A549 (cell line): ENCODE results near the gene RAB11FIP5. TPM values are rescaled to one million over a fixed set of nuclear protein-coding genes. Genes with fewer than 3 reads are reported as not detected.

Experiments
- ATAC-seq, 2 experiments: fragments of 200-7000 bp in 1 of 2; fragments of >200 bp in 1 of 2; cut with Nextera tagmentation in 1 of 2; cut with Tn5 transposase in 1 of 2; 3 replicates each; pipeline versions ENCODE4 v1.8.0 to v1.9.1; 2018 to 2020; ENCODE audit warnings: mild to moderate bottlenecking in 1 of 2, moderate library complexity in 1 of 2
- CTCF ChIA-PET: fragments of 300-600 bp; sonication (Branson Sonifier 250); formaldehyde crosslinking; extraction: SDS; loops from one replicate; lab custom pipeline; 2021; ENCODE audit warnings: antibody characterized with exemption, inconsistent platforms; lab: Yijun Ruan, JAX
- POLR2A ChIA-PET: fragments of 350-600 bp; formaldehyde crosslinking; extraction: SDS; loops from one replicate; lab custom pipeline; 2021; ENCODE audit warnings: antibody characterized with exemption, inconsistent platforms; lab: Yijun Ruan, JAX
- DNase-seq, 2 experiments: peaks; one replicate each; pipeline versions ENCODE4 v3.0.0 to v3.0.0-alpha.2; 2011 to 2016; ENCODE audit warnings: low read depth in 1 of 2, low spot score in 1 of 2
- FAIRE-seq: peaks from 2 replicates; lab custom pipeline; 2011; peaks lifted over from hg19 to GRCh38; lab: Jason Lieb, UNC
- H3K27ac ChIP-seq, 2 experiments: fragments of >200 bp; sonication (Bioruptor Twin); formaldehyde crosslinking; 3 replicates each; pipeline ENCODE4 v1.5.1; 2016 to 2017
- H3K4me1 ChIP-seq: fragments of >200 bp; sonication (Bioruptor Twin); formaldehyde crosslinking; 3 replicates; pipeline ENCODE4 v1.6.1; 2016
- H3K4me2 ChIP-seq: fragments of >200 bp; sonication (Bioruptor Twin); formaldehyde crosslinking; 3 replicates; pipeline ENCODE4 v1.6.1; 2016
- H3K4me3 ChIP-seq: fragments of >200 bp; sonication (Bioruptor Twin); formaldehyde crosslinking; 3 replicates; pipeline ENCODE4 v1.5.1; 2016
- H3K9me3 ChIP-seq: fragments of >200 bp; sonication (Bioruptor Twin); formaldehyde crosslinking; 3 replicates; pipeline ENCODE4 v1.6.1; 2016
- BCL3 ChIP-seq: fragments of >200 bp; sonication (Bioruptor Twin); formaldehyde crosslinking; IDR thresholded peaks from 3 replicates; pipeline ENCODE4 v1.6.1; 2016
- BHLHE40 ChIP-seq: IDR thresholded peaks from 2 replicates; pipeline ENCODE4 v1.6.1; 2012; ENCODE audit warnings: low read depth, low read length, inconsistent platforms
- CEBPB ChIP-seq, 2 experiments: fragments of >200 bp in 1 of 2; sonication (Bioruptor Twin) in 1 of 2; formaldehyde crosslinking in 1 of 2; IDR thresholded peaks; 2 replicates each; pipeline ENCODE4 v1.6.1; 2012 to 2016
- CHD4 ChIP-seq: fragments of 200-600 bp; sonication (generic); IDR thresholded peaks from 2 replicates; pipeline ENCODE4 v1.6.1; 2016; ENCODE audit warnings: antibody characterized with exemption, mild to moderate bottlenecking, borderline replicate concordance
- E2F6 ChIP-seq: IDR thresholded peaks from 2 replicates; pipeline ENCODE4 v1.6.1; 2012; ENCODE audit warnings: low read depth, borderline replicate concordance
- EHF ChIP-seq: fragments of 250-450 bp; sonication (Bioruptor Pico); IDR thresholded peaks from 2 replicates; pipeline ENCODE4 v1.5.0; 2020; ENCODE audit warnings: mild to moderate bottlenecking
- ESRRA ChIP-seq: fragments of 150-350 bp; IDR thresholded peaks from 2 replicates; pipeline ENCODE4 v1.6.1; 2014; ENCODE audit warnings: mild to moderate bottlenecking, low read length, borderline replicate concordance
- GATA3 ChIP-seq: IDR thresholded peaks from 2 replicates; pipeline ENCODE4 v1.6.1; 2012; ENCODE audit warnings: borderline replicate concordance
- HDAC2 ChIP-seq: fragments of 200-600 bp; sonication (generic); IDR thresholded peaks from 2 replicates; pipeline ENCODE4 v1.6.1; 2016
- HOXA7 ChIP-seq: fragments of 250-450 bp; sonication (Bioruptor Pico); IDR thresholded peaks from 2 replicates; pipeline ENCODE4 v1.5.0; 2020; ENCODE audit warnings: mild to moderate bottlenecking, moderate library complexity
- HOXB13 ChIP-seq: fragments of 250-450 bp; sonication (Bioruptor Pico); IDR thresholded peaks from 2 replicates; pipeline ENCODE4 v1.5.0; 2020; ENCODE audit warnings: low read depth, mild to moderate bottlenecking, moderate library complexity
- JUN ChIP-seq, 2 experiments: fragments of >200 bp; sonication (Bioruptor Twin); formaldehyde crosslinking; IDR thresholded peaks; 2 replicates in 1 of 2; 3 replicates in 1 of 2; pipeline ENCODE4 v1.6.1; 2016 to 2017
- KDM1A ChIP-seq: fragments of 200-600 bp; sonication (generic); IDR thresholded peaks from 2 replicates; pipeline ENCODE4 v1.6.1; 2016; ENCODE audit warnings: low read depth, mild to moderate bottlenecking
- KDM5A ChIP-seq: fragments of 200-600 bp; sonication (generic); IDR thresholded peaks from 2 replicates; pipeline ENCODE4 v1.6.1; 2016; ENCODE audit warnings: antibody characterized with exemption, mild to moderate bottlenecking
- MAFK ChIP-seq: fragments of 450-650 bp; IDR thresholded peaks from 2 replicates; pipeline ENCODE4 v1.6.1; 2014; ENCODE audit not compliant: partially characterized antibody
- MAX ChIP-seq: IDR thresholded peaks from 2 replicates; pipeline ENCODE4 v1.6.1; 2012
- NPAS2 ChIP-seq: fragments of 250-450 bp; sonication (Bioruptor Pico); IDR thresholded peaks from 2 replicates; pipeline ENCODE4 v1.8.0; 2022; ENCODE audit warnings: mild to moderate bottlenecking, moderate library complexity, borderline replicate concordance
- NR3C1 ChIP-seq: fragments of >200 bp; sonication (Bioruptor Twin); formaldehyde crosslinking; IDR thresholded peaks from 3 replicates; pipeline ENCODE4 v1.6.1; 2017
- PHF8 ChIP-seq: fragments of 200-600 bp; sonication (generic); IDR thresholded peaks from 2 replicates; pipeline ENCODE4 v1.6.1; 2016; ENCODE audit warnings: low read depth, mild to moderate bottlenecking, antibody characterized with exemption, moderate library complexity, borderline replicate concordance
- POLR2A ChIP-seq: IDR thresholded peaks from 2 replicates; pipeline ENCODE4 v1.6.1; 2012; ENCODE audit warnings: mild to moderate bottlenecking, low read length
- POLR2AphosphoS2 ChIP-seq: conservative IDR thresholded peaks from 2 replicates; pipeline ENCODE4 v1.6.1; 2012; ENCODE audit warnings: low read length, improper control_type of control experiment, inconsistent platforms
- RAD21 ChIP-seq, 2 experiments: fragments of >200 bp in 1 of 2; sonication (Bioruptor Twin) in 1 of 2; formaldehyde crosslinking in 1 of 2; IDR thresholded peaks in 1 of 2; conservative IDR thresholded peaks in 1 of 2; 2 replicates in 1 of 2; 3 replicates in 1 of 2; pipeline ENCODE4 v1.6.1; 2012 to 2018; ENCODE audit warnings: inconsistent platforms in 1 of 2
- RARB ChIP-seq: fragments of 250-450 bp; sonication (Bioruptor Pico); IDR thresholded peaks from 2 replicates; pipeline ENCODE4 v1.8.0; 2021; ENCODE audit warnings: mild to moderate bottlenecking, moderate library complexity
- RCOR1 ChIP-seq: fragments of 150-350 bp; IDR thresholded peaks from 2 replicates; pipeline ENCODE4 v1.6.1; 2014; ENCODE audit warnings: antibody characterized with exemption, low read length, low read depth
- REST ChIP-seq: fragments of 200-600 bp; sonication (generic); IDR thresholded peaks from 2 replicates; pipeline ENCODE4 v1.6.1; 2016; ENCODE audit warnings: antibody characterized with exemption, mild to moderate bottlenecking, moderate library complexity
- RFX5 ChIP-seq: fragments of 450-650 bp; IDR thresholded peaks from 2 replicates; pipeline ENCODE4 v1.7.1; 2014; ENCODE audit warnings: antibody characterized with exemption, mild to moderate bottlenecking, moderate library complexity
- TP53 ChIP-seq: fragments of 250-450 bp; sonication (Bioruptor Pico); IDR thresholded peaks from 2 replicates; pipeline ENCODE4 v1.5.0; 2021; ENCODE audit warnings: mild to moderate bottlenecking, moderate library complexity
- ZC3H11A ChIP-seq: fragments of 450-650 bp; IDR thresholded peaks from 2 replicates; pipeline ENCODE4 v1.6.1; 2014; ENCODE audit warnings: antibody characterized with exemption, mild to moderate bottlenecking
- ZFP36 ChIP-seq: fragments of 450-650 bp; IDR thresholded peaks from 2 replicates; pipeline ENCODE4 v1.6.1; 2014; ENCODE audit warnings: borderline replicate concordance; ENCODE audit not compliant: partially characterized antibody
- ZSCAN20 ChIP-seq: fragments of 250-450 bp; sonication (Bioruptor Pico); IDR thresholded peaks from 2 replicates; pipeline ENCODE4 v1.8.0; 2022; ENCODE audit warnings: mild to moderate bottlenecking, moderate library complexity
- WGBS: methylation state at CpG from one replicate; pipeline ENCODE4 v1.1.6; 2017; ENCODE audit errors: missing lambda C conversion rate; 5-methylcytosine and 5-hydroxymethylcytosine counted together
- polyA plus RNA-seq, 4 experiments: library from polyadenylated mRNA; depleted of rRNA in 3 of 4; stranded (reverse); fragments of >200 nt; fragmentation: RNase III in 1 of 4; extraction: RNeasy Plus Mini Kit Qiagen cat#74134 plus additional on column Dnase treatment in 1 of 4; gene quantifications; 2 replicates in 3 of 4; 3 replicates in 1 of 4; pipeline ENCODE4 v1.2.3, GENCODE V29; 2011 to 2017
- TF ChIP-seq, protein P1 (sequence below): fragments of 150-350 bp; IDR thresholded peaks from 2 replicates; pipeline ENCODE4 v1.6.1; 2014; ENCODE audit warnings: low read depth, mild to moderate bottlenecking, low read length

Gene RAB11FIP5
- polyA plus RNA-seq, 2 of the 4 experiments (the other 2 are of a cell fraction): 21.6 to 21.8 TPM

DNA sequence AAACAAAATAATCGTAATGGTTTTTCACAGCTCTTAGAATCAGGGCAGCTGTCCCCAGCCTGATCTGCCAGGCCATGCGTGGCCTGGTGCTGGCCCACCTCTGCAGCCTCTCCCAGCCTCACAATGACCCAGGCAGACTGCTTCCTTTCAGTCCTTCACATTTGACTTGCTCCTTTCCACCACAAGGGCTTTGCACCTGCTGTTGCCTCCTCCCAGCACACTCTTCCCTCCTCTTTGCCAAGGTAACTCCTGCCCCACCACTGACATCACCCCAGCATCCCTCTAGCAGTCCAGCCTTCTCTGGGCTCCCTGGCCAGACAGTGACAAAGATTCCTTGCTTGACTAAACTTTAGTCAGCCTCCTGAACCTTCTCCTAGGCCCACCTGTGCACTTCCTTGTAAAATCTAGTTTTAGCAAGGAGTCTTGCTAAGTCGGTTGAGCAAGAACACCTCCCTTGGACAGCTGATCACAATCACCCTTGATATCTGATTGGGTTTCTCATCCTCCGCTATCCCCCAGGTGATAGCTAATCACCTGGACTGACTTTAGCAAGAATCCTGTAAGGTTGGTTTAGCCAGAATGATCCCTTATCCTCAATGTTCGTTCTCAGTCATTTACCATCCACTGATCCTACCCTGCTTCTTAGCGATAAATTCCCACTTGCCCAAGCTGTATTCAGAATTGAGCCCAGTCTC, 16.2 kb upstream of the RAB11FIP5 start:
- WGBS: 73% methylated on average over 6 of the region's 6 CpGs
- FAIRE-seq: no peak
- peak; percentile 54 to 64; a peak in 5 of 6 replicates for ATAC-seq
- POLR2A ChIA-PET: interaction anchor here (0.7 kb wide), 1 partner anchor 9 kb away, joined by 4 read pairs; no protein-coding TSS in a partner anchor
- Histone ChIP-seq H3K9me3 (0 out of 3 replicates have a peak, but pooled peaks cover 8% of the 10 kb centered on the region), H3K4me3 (no peak overlapping the region), H3K4me1 (no peaks in the 10 kb centered on the region), H3K4me2 (no peak overlapping the region), H3K27ac (no peak overlapping the region)
- DNase-seq: no peak
- CTCF ChIA-PET: interaction anchor here (0.6 to 1.9 kb wide), 8 partner anchors 9 to 237 kb away, joined by 3 to 8 read pairs (median 4); no protein-coding TSS in a partner anchor
- no peak for TF ChIP-seq ZSCAN20 (CRISPR knock-in tag)
- TF ChIP-seq HOXB13 (CRISPR knock-in tag): no peak
- no peak for TF ChIP-seq BHLHE40
- TF ChIP-seq POLR2AphosphoS2: no peak
- TF ChIP-seq, protein P1, sequence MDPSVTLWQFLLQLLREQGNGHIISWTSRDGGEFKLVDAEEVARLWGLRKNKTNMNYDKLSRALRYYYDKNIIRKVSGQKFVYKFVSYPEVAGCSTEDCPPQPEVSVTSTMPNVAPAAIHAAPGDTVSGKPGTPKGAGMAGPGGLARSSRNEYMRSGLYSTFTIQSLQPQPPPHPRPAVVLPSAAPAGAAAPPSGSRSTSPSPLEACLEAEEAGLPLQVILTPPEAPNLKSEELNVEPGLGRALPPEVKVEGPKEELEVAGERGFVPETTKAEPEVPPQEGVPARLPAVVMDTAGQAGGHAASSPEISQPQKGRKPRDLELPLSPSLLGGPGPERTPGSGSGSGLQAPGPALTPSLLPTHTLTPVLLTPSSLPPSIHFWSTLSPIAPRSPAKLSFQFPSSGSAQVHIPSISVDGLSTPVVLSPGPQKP: no peak
- no peak for TF ChIP-seq ESRRA
- no peak for TF ChIP-seq POLR2A
- TF ChIP-seq RFX5: no peak
- TF ChIP-seq E2F6: no peak
- TF ChIP-seq HOXA7 (CRISPR knock-in tag): no peak
- TF ChIP-seq PHF8: no peak
- TF ChIP-seq KDM5A: no peak
- TF ChIP-seq HDAC2: no peak
- no peak for TF ChIP-seq NR3C1
- TF ChIP-seq RCOR1: no peak
- no peak for TF ChIP-seq ZFP36
- no peak for TF ChIP-seq EHF (CRISPR knock-in tag)
- TF ChIP-seq CHD4: no peak
- TF ChIP-seq BCL3: no peak
- TF ChIP-seq MAFK: no peak

DNA sequence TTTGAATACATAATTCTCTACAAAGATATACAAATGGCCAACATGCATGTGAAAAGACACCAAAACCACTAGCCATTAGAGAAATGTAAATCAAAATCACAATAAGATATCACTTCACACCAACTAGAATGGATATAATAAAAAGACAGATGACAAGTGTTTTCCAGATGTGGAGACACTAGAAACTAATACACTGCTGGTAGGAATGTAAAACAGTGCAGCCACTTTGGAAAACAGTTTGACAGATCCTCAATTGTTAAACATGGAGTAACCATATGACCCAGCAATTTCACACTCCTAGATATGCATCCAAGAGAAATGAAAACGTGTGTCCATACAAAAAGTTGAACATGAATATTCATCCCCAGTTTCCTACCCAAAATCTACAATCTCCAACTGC, 9.8 kb upstream of the RAB11FIP5 start:
- Histone ChIP-seq H3K9me3 (0 out of 3 replicates have a peak, but pooled peaks cover 8% of the 10 kb centered on the region), H3K4me3 (no peak overlapping the region), H3K4me1 (no peaks in the 10 kb centered on the region), H3K4me2 (no peak overlapping the region), H3K27ac (no peak overlapping the region)
- FAIRE-seq: no peak
- CTCF ChIA-PET: interaction anchor here (1.7 kb wide), 1 partner anchor 34 kb away, joined by 6 read pairs; no protein-coding TSS in a partner anchor
- DNase-seq: no peak
- POLR2A ChIA-PET: no interaction called here
- 0% methylated on average over 1 of the region's 1 CpG for WGBS
- ATAC-seq: no peak
- no peak for TF ChIP-seq POLR2AphosphoS2
- TF ChIP-seq ESRRA: no peak
- no peak for TF ChIP-seq NPAS2
- no peak for TF ChIP-seq ZSCAN20 (CRISPR knock-in tag)
- TF ChIP-seq ZC3H11A: no peak
- no peak for TF ChIP-seq REST
- TF ChIP-seq PHF8: no peak
- TF ChIP-seq JUN (IDR thresholded peaks at IDR 0.05): no peak
- no peak for TF ChIP-seq KDM1A
- no peak for TF ChIP-seq MAX
- no peak for TF ChIP-seq BHLHE40
- no peak for TF ChIP-seq E2F6
- no peak for TF ChIP-seq RAD21 (conservative IDR thresholded peaks at IDR 0.05 in 1 of 2, IDR thresholded peaks at IDR 0.05 in 1 of 2)
- TF ChIP-seq RARB: no peak
- no peak for TF ChIP-seq EHF (CRISPR knock-in tag)
- TF ChIP-seq GATA3: no peak
- TF ChIP-seq CEBPB (IDR thresholded peaks at IDR 0.05): no peak
- TF ChIP-seq TP53 (CRISPR knock-in tag): no peak
